ENCODE measurements around the gene FGFR2.
"Not testable (repeated sequence)": the region's sequence is repeated elsewhere in the genome, so short reads cannot be mapped to it uniquely, and the experiment has no call there.

FGFR2 gene

DNA sequence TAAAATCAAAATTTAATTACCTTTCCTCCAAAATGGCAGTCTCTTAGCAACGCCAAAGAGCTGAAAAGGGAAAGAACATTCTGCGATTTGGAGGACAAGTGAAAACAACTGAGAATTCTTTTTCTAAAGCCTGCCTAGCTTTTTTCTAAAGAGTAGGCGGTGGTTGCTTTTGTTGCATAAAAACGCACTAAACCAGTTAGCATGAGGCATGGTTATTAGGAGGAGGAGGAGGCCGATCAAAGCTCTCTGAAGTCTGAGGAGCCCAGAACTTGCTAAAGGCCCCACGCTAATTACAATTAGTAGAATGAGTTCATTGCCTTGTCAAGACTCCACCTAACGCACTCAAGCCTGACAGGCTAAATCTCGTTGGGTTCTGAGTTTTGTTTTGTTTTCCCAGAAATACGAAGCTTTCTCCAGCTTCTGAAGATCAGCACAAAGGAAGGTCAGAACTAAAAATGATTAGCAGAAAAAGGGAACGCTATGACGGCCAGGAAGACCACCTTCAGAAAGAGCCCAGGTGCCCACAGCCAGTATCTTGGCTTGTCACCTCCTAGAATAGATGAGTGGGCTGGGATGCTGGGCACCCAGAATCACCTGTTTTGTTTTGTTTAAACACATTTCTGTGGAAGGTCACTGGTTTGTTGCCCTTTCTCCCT lies 72.0 kb downstream of the FGFR2 start:
- in situ Hi-C loops (cut with MboI; ENCODE audit: low sequenced_read_pairs) = no loop called here

DNA sequence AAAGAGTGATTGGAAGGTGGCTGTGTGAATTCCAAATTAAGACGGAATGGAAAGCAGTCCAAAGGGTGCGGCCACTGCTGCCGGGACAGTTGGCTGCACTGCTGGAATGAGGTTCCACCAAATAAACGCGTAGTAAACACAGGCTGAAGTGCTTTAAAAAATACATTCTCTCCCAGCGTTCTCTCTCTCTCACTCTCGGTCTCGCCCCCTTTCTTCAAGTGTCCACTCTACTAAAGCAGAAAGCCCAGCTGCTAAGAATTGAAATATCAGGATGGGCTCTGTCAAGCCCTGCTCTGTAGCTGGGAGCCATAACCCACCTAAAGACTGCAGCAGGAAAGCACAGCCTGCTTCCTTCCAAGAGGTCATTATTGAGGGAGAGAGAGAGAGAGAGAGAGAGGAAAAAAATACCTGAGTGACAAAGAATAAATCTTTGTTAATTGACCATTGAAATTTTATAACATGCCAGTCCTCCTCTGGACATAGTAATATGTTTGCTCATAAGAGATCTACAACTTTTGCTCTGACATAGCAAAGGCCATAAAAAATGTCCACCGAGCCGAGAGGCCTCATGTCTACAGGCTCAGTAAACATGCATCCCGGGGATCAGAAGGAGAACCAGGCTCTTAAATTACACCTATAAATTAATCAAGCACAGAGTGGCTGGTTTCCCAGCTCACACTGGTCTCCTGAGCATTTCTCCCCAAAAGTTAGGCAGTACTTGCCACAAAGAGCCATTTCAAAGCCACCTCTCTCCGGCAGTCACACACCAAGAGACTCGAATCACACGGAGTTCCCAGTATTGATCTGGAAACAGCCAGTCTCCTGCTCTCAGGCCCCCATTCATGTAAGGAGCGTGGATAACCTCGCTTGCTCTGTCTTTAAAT lies 72.8 kb downstream of the FGFR2 start:
- in situ Hi-C loops (cut with MboI; ENCODE audit: low sequenced_read_pairs) = no loop called here

DNA sequence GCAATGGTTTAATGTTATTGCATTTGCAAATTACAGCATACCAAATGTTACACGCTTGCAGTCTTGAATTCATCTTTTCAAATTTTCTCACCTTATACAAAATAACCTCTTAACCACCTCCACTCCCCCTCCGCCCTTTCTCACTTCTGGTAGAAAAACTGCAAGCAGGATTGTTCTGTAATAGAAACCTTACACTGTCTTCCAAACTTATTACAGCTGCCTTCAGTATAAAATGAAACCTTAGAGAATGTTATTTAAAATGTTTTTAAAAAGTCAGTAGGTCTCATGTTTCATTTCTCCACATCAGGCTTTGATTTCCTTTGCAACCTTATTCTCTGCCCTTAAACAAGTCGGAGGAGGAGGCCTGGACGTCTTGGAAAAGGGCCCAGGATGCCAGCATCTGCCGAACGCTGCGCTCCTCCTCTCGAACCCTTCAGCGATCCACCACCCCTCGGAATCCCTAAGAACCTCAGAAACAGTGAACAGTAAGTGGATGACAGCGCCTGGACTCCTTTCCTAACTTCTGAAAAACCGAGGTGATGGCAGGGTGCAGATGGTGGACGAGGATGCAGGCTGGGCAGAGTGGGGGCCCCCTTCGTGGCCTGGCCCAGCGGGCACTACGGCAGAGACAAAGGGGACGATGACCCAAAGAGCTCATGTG lies 74.0 kb downstream of the FGFR2 start:
- in situ Hi-C loops (cut with MboI; ENCODE audit: low sequenced_read_pairs) = no loop called here

DNA sequence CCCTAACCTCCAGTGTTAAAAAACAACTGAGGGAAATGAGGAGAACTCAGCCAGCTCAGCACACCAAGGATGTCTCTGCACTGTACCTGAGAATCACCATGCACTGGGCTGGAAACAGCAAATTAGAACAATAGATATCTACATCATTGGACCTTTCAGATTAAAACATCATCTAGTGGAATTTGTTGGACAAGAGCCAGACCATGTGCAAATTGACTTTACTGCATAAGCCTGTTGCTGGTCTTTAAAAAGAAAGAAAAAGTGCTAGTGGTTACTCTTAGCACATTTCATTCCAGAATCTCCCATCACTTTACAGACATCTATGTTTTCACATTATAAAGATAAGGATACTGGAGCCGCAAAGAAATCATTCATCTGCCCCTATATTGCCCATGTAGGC lies 75.4 kb downstream of the FGFR2 start:
- in situ Hi-C loops (cut with MboI; ENCODE audit: low sequenced_read_pairs) = no loop called here

DNA sequence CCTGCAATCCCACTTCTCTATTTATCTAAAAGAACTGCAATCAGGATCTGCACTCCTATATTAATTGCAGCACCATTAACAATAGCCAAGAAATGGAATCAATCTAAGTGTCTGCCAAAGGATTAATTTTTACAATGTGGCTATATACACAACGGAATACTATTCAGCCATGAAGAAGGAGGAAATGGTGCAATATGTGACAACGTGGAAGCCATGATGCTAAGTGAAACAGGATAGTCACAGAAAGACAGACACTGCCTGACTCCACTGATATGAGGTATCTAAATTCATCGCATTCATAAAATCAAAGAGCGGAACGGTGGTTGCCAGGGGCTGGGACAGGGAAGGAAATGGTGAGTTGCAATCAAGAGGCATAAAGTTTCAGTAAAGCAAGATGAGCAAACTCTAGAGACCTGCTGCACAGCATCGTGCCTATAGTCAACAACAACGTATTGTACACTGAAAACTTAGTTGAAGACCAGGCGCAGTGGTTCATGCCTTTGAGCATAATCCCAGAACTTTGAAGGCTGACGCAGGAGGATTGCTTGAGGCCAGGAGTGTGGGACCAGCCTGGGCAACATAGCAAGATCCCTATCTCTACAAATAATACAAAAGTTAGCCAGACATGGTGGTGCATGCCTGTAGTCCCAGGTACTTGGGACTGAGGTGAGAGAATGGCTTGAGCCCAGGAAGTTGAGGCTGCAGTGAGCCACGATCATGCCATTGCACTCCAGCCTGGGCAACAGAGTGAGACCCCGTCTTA lies 76.3 kb downstream of the FGFR2 start:
- in situ Hi-C loops (cut with MboI; ENCODE audit: low sequenced_read_pairs) = no loop called here

DNA sequence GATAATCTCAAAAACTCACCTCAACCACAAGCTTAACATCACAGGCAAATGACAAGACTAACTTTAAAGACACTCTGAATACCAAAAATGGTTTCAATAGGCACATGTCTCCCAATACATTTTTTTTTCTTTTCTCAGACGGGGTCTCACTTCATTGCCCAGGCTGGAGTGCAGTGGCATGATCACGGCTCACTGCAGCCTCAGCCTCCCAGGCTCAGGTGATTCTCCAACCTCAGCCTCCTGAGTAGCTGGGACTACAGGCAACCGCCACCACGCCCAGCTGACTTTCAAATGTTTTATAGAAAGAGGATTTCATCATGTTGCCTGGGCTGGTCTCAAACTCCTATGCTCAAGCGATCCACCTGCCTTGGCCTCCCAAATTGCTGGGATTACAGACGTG lies 77.7 kb downstream of the FGFR2 start:
- in situ Hi-C loops (cut with MboI; ENCODE audit: low sequenced_read_pairs) = not testable (repeated sequence)

DNA sequence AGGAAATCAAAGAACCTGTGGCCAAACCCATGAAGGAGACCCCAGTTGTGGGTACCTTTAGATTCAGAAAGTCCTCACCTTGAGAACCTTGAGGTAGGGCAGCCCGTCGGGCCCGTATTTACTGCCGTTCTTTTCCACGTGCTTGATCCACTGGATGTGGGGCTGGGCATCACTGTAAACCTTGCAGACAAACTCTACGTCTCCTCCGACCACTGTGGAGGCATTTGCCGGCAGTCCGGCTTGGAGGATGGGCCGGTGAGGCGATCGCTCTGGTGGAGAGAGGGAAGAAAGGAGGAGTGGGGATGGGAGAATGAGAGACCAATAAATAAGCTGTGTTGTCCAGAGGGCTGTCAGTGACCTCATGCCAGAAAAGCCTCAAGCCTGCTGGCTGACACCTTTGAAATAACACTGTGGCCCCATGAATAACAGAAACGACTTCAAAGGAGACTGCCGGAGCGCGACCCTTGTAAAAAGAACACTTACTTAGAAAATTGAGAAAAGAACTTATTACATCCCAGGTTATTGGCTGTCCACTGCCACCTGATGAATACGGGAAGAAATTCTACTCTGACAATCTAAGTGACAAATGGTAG lies 78.2 kb downstream of the FGFR2 start:
- in situ Hi-C loops (cut with MboI; ENCODE audit: low sequenced_read_pairs) = no loop called here

DNA sequence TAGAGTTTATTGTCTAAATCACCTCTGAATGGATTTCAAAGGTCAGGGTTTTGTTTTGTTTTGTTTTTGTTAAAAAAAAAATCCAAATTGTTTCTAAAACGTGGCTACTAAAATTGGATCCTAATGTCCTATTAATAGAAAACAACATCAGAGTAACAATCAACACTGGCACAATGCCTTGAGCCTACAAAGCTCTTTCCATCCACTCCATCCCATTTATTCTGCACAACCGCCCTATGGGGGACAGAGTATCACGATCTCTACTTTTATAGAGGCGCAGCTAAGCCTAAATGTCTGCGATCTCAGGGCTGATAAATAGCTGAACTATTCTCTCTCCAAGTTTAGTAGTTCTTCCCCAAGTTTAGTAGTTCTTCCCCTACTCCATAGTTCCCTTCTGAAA lies 78.8 kb downstream of the FGFR2 start:
- in situ Hi-C loops (cut with MboI; ENCODE audit: low sequenced_read_pairs) = no loop called here

DNA sequence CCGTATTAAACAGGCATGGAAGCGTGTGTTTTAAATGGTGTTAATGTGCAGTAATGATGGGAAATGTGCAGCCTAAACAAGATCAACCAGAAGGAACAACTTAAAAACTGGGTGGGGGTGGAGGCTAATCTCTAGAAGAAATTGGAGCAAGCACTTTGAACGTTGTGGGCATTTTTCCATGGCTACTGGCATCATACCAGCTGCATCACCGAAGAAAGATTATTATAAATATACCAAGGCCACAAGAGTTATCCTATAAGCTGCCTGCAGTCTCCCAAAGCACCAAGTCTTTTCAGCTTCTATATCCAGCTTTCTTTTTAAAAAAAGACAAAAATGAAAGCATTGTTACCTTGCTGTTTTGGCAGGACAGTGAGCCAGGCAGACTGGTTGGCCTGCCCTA lies 79.9 kb downstream of the FGFR2 start:
- in situ Hi-C loops (cut with MboI; ENCODE audit: low sequenced_read_pairs) = no loop called here

DNA sequence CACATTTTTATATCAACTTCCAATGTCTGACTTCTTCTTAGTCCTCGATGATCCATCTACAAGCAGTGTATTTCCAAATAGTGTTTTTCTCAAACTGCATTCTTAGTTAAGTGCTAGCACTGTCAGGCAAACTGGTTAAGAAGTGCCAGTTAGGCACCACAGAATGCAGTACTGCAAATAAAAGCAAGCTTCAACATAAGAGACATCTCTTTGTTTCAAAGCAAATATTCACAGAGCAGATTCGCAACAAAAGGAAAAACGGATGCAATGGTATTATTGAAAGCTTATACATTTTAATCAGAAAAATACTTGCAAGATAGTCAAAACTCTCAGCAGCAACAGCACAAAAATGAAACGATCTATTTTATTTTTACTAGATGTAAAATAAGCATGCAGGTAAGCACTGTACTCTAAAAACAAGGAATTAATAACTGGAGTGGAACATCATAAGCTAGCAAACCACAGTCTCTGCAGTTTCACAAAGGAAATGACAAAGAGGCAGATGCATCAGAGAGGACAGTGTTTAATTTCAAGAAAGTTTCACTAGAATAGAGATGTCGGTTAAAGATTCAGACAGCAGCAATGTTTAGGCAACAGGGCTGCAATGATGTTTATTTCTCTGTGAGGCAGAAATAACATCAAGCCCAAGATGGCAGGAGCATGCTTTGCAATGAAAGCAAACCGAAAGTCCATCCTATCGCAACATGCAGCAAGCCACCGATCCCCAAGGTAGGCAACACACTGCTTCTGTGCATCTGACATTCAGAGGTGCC lies 82.0 kb downstream of the FGFR2 start:
- in situ Hi-C loops (cut with MboI; ENCODE audit: low sequenced_read_pairs) = no loop called here

DNA sequence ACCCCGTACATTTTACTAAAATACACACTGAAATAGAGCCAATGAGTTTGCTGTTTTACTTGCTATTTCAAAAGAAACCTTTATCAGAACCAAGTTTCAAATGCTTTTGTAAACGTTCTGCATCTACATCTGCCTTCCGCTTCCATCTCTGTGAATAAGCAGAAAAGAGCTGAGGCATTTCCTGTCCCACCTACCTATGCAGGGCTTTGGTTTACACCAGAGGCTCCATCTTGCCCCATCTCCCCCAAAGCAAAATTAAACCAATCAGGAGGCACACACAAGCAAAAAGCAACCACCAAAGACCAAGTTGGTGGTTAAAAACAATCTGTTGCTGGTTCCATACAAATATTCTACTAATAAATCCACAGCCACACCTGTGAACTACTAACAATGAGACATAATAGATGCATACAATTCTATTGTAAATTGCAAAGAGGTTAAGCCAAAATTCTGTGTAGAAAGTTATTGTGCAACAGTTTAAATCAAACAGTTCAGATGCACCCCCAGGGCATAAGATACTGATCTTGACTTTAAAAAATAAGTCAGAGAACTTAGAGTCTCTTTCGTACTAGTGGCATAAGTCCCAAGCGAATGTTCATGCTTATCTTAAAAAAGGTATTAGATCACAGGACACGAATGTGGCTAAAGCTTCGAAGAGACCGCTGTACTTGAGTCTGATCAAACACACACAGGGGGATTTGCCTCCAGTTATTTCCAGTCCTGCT lies 83.9 kb downstream of the FGFR2 start:
- in situ Hi-C loops (cut with MboI; ENCODE audit: low sequenced_read_pairs) = no loop called here

DNA sequence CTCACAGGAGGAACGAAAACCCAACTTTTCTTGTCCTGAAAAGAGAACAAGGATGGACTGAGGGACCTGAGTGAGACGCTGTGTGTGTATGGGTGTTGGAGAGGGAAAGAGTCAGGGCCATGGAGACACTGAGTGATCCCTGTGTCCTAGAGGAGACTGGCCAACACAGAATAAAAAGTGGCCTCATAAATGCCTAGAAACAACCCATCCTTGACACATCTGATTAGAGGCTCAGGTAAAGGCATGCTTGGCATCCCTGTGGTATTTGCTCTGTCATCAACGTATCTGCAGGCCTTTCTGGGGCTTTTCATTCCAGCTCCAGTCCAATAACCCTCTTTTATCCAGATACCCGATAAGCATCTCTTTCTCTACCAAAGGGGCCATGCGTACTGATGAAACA lies 86.3 kb downstream of the FGFR2 start:
- in situ Hi-C loops (cut with MboI; ENCODE audit: low sequenced_read_pairs) = no loop called here

DNA sequence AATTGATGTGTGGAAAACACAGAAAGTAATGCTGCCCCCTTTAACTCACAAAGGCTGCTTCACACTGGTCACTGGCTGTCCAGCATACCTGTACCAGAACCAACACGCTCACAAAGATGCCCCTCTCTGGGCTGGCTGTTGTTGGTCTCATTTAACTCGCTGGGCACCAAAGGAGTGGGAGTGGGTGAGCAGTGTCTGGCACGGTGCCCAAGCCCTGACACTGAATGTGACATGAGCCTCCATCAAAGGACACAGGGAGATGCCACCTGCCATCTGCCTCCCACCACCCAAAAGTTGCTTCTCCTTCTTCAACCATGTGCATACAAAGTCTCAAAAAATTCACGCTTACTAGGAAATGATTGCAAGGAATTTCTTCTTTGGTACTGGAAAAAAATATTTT lies 86.8 kb downstream of the FGFR2 start:
- in situ Hi-C loops (cut with MboI; ENCODE audit: low sequenced_read_pairs) = no loop called here

DNA sequence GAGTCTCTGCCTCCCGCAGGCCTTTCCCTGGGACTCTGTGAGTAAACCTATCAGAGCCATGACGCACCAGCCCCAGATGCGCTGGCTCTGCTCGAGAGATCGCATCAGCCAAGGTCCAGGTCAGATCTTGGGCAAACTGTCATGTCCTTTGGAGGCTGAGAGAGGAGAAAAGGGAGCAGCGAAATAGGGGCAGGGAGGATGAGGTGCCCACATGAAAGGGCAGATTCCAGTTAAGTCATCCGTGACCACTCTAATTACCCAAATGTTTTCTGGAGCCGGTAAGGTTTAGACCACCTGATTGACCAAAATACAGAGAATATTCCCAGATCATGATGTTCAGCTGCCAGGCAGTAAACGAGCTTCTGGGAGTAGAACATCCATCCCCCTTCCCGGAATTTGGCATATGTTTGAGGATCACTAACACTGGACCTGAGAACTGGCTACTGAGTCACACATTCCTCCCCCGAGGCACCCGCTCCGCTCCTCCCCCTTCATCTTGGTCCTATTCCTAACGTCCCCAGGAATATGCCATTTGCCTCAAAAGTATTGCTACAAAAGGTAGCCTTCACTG lies 88.0 kb downstream of the FGFR2 start:
- in situ Hi-C loops (cut with MboI; ENCODE audit: low sequenced_read_pairs) = no loop called here

DNA sequence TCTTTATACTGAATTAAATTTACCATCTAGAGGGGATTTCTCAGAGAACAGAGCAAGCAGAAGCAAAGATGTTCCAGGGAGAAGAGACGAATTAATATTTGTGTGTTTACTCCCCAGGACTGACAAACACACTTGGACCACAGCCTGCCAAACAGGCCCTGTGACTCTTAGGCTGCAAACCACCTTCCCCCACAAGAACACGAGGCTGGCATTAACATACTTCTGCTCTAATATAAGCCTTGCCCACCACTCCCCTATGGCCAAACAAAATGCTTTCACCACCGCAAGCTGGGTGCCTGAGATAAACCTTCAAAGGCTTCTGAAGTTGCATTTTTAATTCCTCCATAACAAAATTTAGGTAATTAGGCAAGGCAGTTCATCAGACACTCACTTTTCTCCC lies 88.4 kb downstream of the FGFR2 start:
- in situ Hi-C loops (cut with MboI; ENCODE audit: low sequenced_read_pairs) = no loop called here

DNA sequence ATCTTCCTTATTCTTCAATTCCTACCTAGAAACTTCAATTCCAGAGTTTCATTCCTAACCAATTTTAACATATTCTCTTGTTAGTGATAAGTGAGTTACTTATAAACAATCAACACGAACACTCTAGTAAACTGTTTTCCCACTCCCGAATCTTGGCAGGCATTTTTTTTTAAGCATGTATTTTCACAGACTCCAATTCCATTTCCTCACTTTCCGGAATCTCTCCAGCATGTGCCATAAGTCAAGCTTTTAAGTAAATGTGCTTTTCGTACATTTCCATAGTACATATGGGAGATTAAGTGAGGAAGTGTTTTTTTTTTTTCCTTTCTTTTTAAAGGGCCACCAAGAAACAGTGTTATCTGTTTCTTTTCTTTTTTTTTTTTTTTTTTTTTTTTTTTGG lies 89.1 kb downstream of the FGFR2 start:
- in situ Hi-C loops (cut with MboI; ENCODE audit: low sequenced_read_pairs) = no loop called here

DNA sequence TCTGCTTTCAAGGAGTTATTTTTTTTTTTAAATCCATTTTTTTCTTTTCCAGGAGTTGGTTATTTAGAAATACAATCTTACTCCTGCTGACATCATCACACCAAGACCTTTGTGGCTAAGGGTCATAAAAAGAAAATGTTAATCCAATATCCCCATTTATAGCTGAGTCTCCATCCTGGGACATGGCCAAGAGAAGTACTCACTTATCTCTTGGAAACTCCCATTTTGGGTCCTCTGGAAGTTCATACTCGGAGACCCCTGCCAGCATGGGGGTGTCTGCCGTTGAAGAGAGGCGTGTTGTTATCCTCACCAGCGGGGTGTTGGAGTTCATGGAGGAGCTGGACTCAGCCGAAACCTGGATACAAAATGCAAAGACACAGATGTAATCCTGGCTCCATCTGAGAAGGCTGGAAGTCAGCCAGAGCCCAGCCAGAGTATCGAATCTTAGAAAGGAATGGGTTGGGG lies 94.6 kb downstream of the FGFR2 start:
- in situ Hi-C loops (cut with MboI; ENCODE audit: low sequenced_read_pairs) = no loop called here

DNA sequence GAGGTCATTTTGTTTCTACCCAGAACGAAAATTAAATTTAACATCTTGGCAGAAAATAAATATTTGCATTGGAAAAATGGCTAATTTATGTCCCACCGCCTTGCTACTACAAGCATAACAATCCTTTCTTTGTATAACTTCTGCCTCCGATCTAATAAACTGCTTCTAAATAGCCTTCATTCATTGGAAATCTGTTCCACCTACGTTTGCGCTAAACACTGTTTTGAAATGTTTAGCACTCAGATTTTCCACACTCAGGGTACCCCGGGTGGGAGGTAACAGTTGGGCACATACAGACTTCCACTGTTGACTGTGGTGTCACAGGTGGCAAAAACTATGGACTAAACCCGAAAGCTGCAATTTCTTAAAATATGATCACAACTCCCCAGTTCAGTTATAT lies 96.4 kb downstream of the FGFR2 start:
- in situ Hi-C loops (cut with MboI; ENCODE audit: low sequenced_read_pairs) = no loop called here

DNA sequence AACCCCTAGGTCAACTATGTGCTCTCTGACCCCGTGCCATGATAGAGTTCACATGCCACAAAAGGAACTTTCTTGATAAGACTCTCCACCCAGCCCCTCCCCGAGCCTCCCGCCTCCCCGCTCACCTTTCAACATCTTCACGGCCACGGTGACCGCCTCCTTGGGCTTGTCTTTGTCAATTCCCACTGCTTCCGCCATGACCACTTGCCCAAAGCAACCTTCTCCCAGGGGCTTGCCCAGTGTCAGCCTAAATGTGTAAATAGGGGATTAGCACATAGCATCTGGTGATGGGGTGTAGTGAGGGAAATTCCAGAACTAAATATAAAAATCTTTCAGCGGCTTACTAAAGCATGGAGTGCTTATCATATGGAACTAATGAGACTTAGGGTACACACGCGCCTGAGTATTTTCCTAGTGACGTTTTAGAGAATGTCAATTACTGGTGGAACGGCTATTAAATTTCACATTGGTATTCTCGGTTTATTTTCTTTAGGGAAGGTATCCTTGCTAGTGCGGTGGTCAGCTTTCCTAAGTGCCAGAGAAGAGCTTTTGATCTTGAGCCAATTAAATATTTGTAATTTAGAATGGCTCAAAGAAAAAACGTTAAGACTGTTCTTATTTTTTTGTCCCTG lies 97.4 kb downstream of the FGFR2 start:
- in situ Hi-C loops (cut with MboI; ENCODE audit: low sequenced_read_pairs) = no loop called here

Data from HL-60/S4 treated with retinoic acid at 250 ng/mL for 4 days and 3 days (cell line).